Measurements from ENCODE around the gene EGFR.

Gene EGFR

GRCh38 chr7:54981913-54982312 is 36.9 kb upstream of the EGFR start:
- DNase-seq = no peak
- in situ Hi-C loops (cut with HindIII; ENCODE audit: low pct_ligation_motif_present, low sequenced_read_pairs) = no loop called here
- no peak for TF ChIP-seq CTCF (IDR thresholded peaks at IDR 0.05; ENCODE audit: low read depth, low read length, missing control alignments)
- no peak overlapping the region for H3K27ac ChIP-seq
- H3K36me3 ChIP-seq (replicated peaks) = no peaks in the 10 kb centered on the region
- H3K27me3 ChIP-seq (replicated peaks) = no peaks in the 10 kb centered on the region
- no peak overlapping the region for H3K4me3 ChIP-seq (ENCODE audit: low read depth, low read length)

GRCh38 chr7:54985426-54986330 is 33.1 kb upstream of the EGFR start:
- DNase-seq = peak; percentile 81
- H3K36me3 ChIP-seq (replicated peaks) = no peaks in the 10 kb centered on the region
- no peak for TF ChIP-seq CTCF (IDR thresholded peaks at IDR 0.05; ENCODE audit: low read depth, low read length, missing control alignments)
- H3K27me3 ChIP-seq (replicated peaks) = no peaks in the 10 kb centered on the region
- in situ Hi-C loops (cut with HindIII; ENCODE audit: low pct_ligation_motif_present, low sequenced_read_pairs) = no loop called here
- peak overlapping the region; percentile 9 for H3K4me3 ChIP-seq (ENCODE audit: low read depth, low read length)
- H3K27ac ChIP-seq = peak overlapping the region; percentile 78

GRCh38 chr7:54986716-54987115 is 32.1 kb upstream of the EGFR start:
- Histone ChIP-seq H3K36me3 (replicated peaks) (no peaks in the 10 kb centered on the region), H3K27ac (no peak overlapping the region), H3K27me3 (replicated peaks) (no peaks in the 10 kb centered on the region), H3K4me3 (ENCODE audit: low read depth, low read length) (no peak overlapping the region)
- no peak for DNase-seq
- in situ Hi-C loops (cut with HindIII; ENCODE audit: low pct_ligation_motif_present, low sequenced_read_pairs) = no loop called here
- no peak for TF ChIP-seq CTCF (IDR thresholded peaks at IDR 0.05; ENCODE audit: low read depth, low read length, missing control alignments)

GRCh38 chr7:54987772-54988171 is 31.0 kb upstream of the EGFR start:
- Histone ChIP-seq H3K27me3 (replicated peaks) (no peaks in the 10 kb centered on the region), H3K27ac (no peak overlapping the region), H3K36me3 (replicated peaks) (no peaks in the 10 kb centered on the region), H3K4me3 (ENCODE audit: low read depth, low read length) (no peak overlapping the region)
- in situ Hi-C loops (cut with HindIII; ENCODE audit: low pct_ligation_motif_present, low sequenced_read_pairs) = no loop called here
- no peak for TF ChIP-seq CTCF (IDR thresholded peaks at IDR 0.05; ENCODE audit: low read depth, low read length, missing control alignments)
- DNase-seq = no peak

GRCh38 chr7:54988516-54988915 is 30.3 kb upstream of the EGFR start:
- no peak for TF ChIP-seq CTCF (IDR thresholded peaks at IDR 0.05; ENCODE audit: low read depth, low read length, missing control alignments)
- Histone ChIP-seq H3K27ac (no peak overlapping the region), H3K36me3 (replicated peaks) (no peaks in the 10 kb centered on the region), H3K27me3 (replicated peaks) (no peaks in the 10 kb centered on the region), H3K4me3 (ENCODE audit: low read depth, low read length) (no peak overlapping the region)
- DNase-seq = no peak
- in situ Hi-C loops (cut with HindIII; ENCODE audit: low pct_ligation_motif_present, low sequenced_read_pairs) = no loop called here

All from brain microvascular endothelial cell (primary cell).